ENCODE results near the gene TM4SF1.
"Not testable (repeated sequence)": the region's sequence is repeated elsewhere in the genome, so short reads cannot be mapped to it uniquely, and the experiment has no call there.

The TM4SF1 gene

GRCh38 chr3:149395107-149396089, 17.9 kb upstream of the TM4SF1 start:
- no peak for DNase-seq (ENCODE audit: low spot score)

- peak; percentile 66 for DNase-seq (ENCODE audit: low spot score)
Observed at GRCh38 chr3:149393345-149394160, 16.1 kb upstream of the TM4SF1 start.

DNA sequence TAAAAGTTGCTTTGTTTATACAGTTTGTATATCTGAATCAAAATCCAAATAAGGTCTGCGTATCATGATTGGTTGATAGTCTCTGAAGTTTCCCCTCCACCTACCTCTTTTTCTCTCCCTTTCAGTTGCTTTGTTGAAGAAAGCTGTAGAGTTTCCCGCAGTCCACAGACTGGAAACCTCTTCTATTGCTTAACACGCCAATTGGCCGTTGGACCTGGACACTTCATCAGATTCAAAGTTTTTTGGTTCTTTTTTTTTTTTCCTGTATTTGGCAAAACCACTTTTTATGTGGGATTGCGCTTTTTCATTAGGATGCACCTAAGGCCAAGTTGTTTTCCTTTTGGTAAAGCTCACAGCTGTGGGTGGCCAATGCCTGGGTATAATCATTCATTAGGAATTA, 14.5 kb upstream of the TM4SF1 start:
- no peak for DNase-seq (ENCODE audit: low spot score)

- DNase-seq (ENCODE audit: low spot score) = no peak
Observed at GRCh38 chr3:149390772-149391212, 13.3 kb upstream of the TM4SF1 start.

DNA sequence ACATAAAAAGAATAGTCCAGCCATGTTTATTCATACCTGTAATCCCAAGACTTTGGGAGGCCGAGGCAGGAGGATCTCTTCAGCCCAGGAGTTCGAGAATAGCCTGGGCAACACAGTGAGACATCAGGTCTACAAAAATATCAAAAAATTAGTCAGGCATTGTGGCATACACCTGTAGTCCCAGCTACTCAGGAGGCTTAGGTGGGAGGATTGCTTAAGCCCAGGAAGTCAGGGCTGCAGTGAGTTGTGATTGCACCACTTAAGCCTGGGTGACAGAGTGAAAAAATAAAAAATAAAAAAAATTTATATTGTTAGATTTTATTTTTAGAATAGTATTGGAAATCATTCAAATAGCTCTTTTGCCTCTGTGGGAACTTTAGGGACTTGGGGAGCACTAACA, 12.8 kb upstream of the TM4SF1 start:
- DNase-seq (ENCODE audit: low spot score) = no peak

- no peak for DNase-seq (ENCODE audit: low spot score)
Observed at GRCh38 chr3:149388531-149389417, 11.3 kb upstream of the TM4SF1 start.

- DNase-seq (ENCODE audit: low spot score) = peak; percentile 44
Observed at GRCh38 chr3:149388001-149388440, 10.6 kb upstream of the TM4SF1 start.

GRCh38 chr3:149386299-149386606, 8.8 kb upstream of the TM4SF1 start:
- no peak for DNase-seq (ENCODE audit: low spot score)

- no peak for DNase-seq (ENCODE audit: low spot score)
Observed at GRCh38 chr3:149385617-149386298, 8.3 kb upstream of the TM4SF1 start.

- peak; percentile 55 for DNase-seq (ENCODE audit: low spot score)
Observed at GRCh38 chr3:149384911-149385321, 7.5 kb upstream of the TM4SF1 start.

- no peak for DNase-seq (ENCODE audit: low spot score)
Observed at GRCh38 chr3:149384167-149384566, 6.7 kb upstream of the TM4SF1 start.

GRCh38 chr3:149383703-149384102, 6.3 kb upstream of the TM4SF1 start:
- DNase-seq (ENCODE audit: low spot score) = no peak

DNA sequence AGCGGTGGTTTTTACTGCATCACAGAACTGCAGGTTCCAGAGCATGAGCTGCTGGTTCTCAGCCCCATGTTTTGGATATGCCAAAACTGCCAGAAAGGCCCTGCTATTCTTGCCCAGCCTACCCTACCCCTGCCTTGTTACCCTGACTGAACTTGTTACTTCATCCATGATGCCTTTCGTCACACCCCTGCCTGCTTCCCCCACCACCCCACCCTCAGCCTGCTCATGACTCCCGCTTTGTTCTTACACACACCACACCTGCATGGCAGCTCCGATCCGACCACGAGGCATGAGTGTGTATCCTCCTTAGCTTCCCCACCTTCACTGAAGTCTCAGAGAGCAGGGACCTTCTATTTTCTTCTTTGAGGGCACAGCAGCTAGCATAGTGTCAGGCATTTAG, 5.1 kb upstream of the TM4SF1 start:
- DNase-seq (ENCODE audit: low spot score) = no peak

DNA sequence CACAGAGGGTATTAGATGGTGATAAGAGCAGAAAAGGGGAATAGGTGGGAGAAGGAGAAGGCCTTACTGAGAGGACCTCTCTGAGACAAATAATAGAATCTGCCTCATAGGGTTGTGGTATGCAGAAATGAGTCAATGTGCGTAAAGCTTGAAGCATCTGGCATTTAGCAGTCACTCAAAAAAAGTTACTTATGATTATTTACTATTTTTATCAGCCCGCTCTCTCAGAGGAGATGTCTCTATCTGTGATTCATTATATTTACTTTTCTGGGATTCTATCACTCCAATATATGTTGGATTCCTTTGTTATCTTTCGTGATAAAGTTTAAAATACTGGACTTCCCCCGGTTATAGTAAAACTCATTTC, 4.6 kb upstream of the TM4SF1 start:
- peak; percentile 69 for DNase-seq (ENCODE audit: low spot score)

- DNase-seq (ENCODE audit: low spot score) = no peak
Observed at GRCh38 chr3:149381173-149382100, 4.0 kb upstream of the TM4SF1 start.

DNA sequence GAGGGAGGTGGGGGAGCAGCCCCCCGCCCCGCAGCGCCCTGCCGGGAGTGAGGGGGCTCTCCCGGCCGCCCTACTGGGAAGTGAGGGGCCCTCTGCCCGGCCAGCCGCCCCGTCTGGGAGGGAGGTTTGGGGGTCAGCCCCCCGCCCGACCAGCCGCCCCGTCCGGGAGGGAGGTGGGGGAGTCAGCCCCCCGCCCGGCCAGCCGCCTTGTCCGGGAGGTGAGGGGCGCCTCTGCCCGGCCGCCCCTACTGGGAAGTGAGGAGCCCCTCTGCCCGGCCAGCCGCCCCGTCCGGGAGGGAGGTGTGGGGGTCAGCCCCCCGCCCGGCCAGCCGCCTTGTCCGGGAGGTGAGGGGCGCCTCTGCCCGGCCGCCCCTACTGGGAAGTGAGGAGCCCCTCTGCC, 2.8 kb upstream of the TM4SF1 start:
- not testable (repeated sequence) for DNase-seq (ENCODE audit: low spot score)

- DNase-seq (ENCODE audit: low spot score) = no peak
Observed at GRCh38 chr3:149378478-149379309, 1.2 kb upstream of the TM4SF1 start.

DNA sequence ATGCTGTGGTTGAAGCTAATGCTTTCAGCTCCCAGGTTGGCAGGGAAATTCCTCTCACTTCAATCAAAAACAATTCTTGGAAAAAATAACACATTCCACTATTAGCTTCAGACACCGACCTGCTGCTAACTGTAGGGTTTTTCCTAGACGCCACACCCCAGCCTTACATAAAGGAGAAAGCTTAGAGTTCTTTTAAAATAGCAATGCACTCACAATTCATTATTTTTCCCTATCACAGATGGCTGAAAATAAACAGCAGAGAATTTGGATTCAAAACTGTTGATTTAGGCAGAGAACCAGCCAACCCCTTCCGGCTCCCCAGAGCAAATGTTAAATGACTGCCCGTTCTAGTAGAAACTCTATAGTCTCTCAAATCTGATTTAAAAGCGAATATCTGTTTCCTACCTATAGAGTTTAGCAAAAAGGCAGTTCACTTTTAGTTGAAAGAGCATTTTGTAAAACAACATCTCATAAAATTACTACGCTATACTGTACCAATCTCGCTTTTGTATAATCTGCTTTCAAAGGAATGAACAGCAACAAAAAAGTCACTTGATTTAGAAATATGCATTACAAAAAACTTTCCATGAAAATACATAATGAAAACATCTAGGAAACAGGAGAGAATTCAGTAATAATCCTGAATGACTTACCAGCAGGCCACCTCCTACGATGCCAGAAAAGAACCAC, 586 bp downstream of the TM4SF1 start:
- no peak for DNase-seq (ENCODE audit: low spot score)
